ENCODE data around the gene NTRK2. TPM values are rescaled to one million over a fixed set of nuclear protein-coding genes. Genes with fewer than 3 reads are reported as not detected.

NTRK2 gene
- total RNA-seq, 1 experiment from 2014 or later, result not detected

GRCh38 chr9:85040821-85041465, 371.4 kb downstream of the NTRK2 start (continued):
- TF ChIP-seq, protein P1, sequence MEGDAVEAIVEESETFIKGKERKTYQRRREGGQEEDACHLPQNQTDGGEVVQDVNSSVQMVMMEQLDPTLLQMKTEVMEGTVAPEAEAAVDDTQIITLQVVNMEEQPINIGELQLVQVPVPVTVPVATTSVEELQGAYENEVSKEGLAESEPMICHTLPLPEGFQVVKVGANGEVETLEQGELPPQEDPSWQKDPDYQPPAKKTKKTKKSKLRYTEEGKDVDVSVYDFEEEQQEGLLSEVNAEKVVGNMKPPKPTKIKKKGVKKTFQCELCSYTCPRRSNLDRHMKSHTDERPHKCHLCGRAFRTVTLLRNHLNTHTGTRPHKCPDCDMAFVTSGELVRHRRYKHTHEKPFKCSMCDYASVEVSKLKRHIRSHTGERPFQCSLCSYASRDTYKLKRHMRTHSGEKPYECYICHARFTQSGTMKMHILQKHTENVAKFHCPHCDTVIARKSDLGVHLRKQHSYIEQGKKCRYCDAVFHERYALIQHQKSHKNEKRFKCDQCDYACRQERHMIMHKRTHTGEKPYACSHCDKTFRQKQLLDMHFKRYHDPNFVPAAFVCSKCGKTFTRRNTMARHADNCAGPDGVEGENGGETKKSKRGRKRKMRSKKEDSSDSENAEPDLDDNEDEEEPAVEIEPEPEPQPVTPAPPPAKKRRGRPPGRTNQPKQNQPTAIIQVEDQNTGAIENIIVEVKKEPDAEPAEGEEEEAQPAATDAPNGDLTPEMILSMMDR (IDR thresholded peaks at IDR 0.05 in 2 of 3, conservative IDR thresholded peaks at IDR 0.05 in 1 of 3; ENCODE audit: borderline replicate concordance in 1 of 3, insufficient read depth in 1 of 3, low read depth in 2 of 3, low read length in 2 of 3), result no peak
- TF ChIP-seq MAX (IDR thresholded peaks at IDR 0.05) (no peak), ELF1 (IDR thresholded peaks at IDR 0.05; ENCODE audit: borderline replicate concordance, low read depth) (no peak), ZFX (IDR thresholded peaks at IDR 0.05) (no peak)

DNA sequence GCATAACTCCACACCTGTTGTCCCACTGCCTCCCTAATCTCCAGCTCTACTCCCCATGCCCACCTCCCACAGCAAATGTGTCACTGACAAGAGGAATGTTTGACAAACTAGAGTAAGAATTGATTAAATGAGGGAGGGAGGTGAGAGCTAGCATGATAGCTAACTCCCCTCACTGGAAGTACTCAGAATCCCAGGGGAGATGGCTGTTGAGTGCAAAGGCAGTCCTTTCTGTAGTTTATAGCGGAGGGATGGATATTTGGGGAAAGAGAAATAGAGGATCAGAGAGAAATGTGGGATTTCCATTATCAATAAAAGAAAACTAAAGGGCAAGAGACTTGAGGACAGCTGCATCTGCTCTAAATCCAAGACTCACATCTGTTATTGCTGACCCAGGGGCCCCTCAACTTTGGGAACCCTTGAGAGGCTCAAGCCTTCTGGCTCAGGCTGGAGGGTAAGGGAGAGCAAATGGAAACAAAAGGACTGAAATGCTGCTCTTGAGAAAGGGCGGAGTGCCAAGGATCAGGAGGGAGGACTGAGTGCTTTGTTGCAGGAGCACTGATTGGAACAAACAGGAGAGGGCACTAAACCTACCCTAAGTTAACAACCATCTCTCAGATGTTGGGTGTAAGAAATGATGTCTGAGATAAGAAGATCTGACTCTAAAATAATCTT, 372.1 kb downstream of the NTRK2 start:
- CTCF ChIA-PET, result no interaction called here

More for the DNA sequence above, 372.1 kb downstream of the NTRK2 start:
- TF ChIP-seq EZH2 (IDR thresholded peaks at IDR 0.05), result no peak
- TF ChIP-seq FOSL1 (IDR thresholded peaks at IDR 0.05; ENCODE audit: low read depth), result no peak
- TF ChIP-seq SRF (IDR thresholded peaks at IDR 0.05; ENCODE audit: low read depth), result no peak
- no peak for TF ChIP-seq CEBPB (IDR thresholded peaks at IDR 0.05; ENCODE audit: low read depth)
- TF ChIP-seq ZFX (IDR thresholded peaks at IDR 0.05), result no peak
- no peak for TF ChIP-seq ZNF274 (IDR thresholded peaks at IDR 0.05; ENCODE audit: low read depth, low read length)
- TF ChIP-seq, protein P1 (IDR thresholded peaks at IDR 0.05 in 2 of 3, conservative IDR thresholded peaks at IDR 0.05 in 1 of 3; ENCODE audit: borderline replicate concordance in 1 of 3, insufficient read depth in 1 of 3, low read depth in 2 of 3, low read length in 2 of 3), result no peak
- TF ChIP-seq YY1 (IDR thresholded peaks at IDR 0.05; ENCODE audit: extremely low read depth, insufficient replicate concordance, low read depth, low read length), result no peak
- no peak for TF ChIP-seq ELF1 (IDR thresholded peaks at IDR 0.05; ENCODE audit: borderline replicate concordance, low read depth)
- TF ChIP-seq MAX (IDR thresholded peaks at IDR 0.05), result no peak
- TF ChIP-seq POLR2A (IDR thresholded peaks at IDR 0.05; ENCODE audit: borderline replicate concordance, extremely low read depth, insufficient read depth, insufficient read length), result no peak
- TF ChIP-seq EGR1 (IDR thresholded peaks at IDR 0.05; ENCODE audit: low read depth), result no peak
- TF ChIP-seq CBX3 (IDR thresholded peaks at IDR 0.05; ENCODE audit: low read depth), result no peak
- no peak for TF ChIP-seq SP1 (IDR thresholded peaks at IDR 0.05; ENCODE audit: low read depth)
- TF ChIP-seq SIN3A (IDR thresholded peaks at IDR 0.05; ENCODE audit: low read depth), result no peak
- TF ChIP-seq JUND (IDR thresholded peaks at IDR 0.05), result no peak
- no peak for TF ChIP-seq POLR2AphosphoS5 (IDR thresholded peaks at IDR 0.05; ENCODE audit: low read depth, low read length)
- no peak for TF ChIP-seq EZH2phosphoT487 (IDR thresholded peaks at IDR 0.05; ENCODE audit: borderline replicate concordance)
- TF ChIP-seq TCF7L2 (IDR thresholded peaks at IDR 0.05; ENCODE audit: borderline replicate concordance, extremely low read depth, insufficient read depth, insufficient read length), result no peak
- RAD21 ChIA-PET (ENCODE audit: low non-redundant PET in 1 of 2, low total read pairs in 2 of 2, uncharacterized antibody in 2 of 2, unreplicated experiment in 2 of 2), result no interaction called here
- no peak overlapping the region for H3K4me3 ChIP-seq (replicated peaks in 1 of 2; ENCODE audit: low read depth in 1 of 2, low read length in 2 of 2)
- ATAC-seq (no peak), DNase-seq (ENCODE audit: low read depth, low spot score) (no peak)
- H3K79me2 ChIP-seq (ENCODE audit: insufficient read depth, low read length), result no peaks in the 10 kb centered on the region
- H3K36me3 ChIP-seq (ENCODE audit: control insufficient read depth in 1 of 2, insufficient read depth in 2 of 2, low read length in 2 of 2), result no peaks in the 10 kb centered on the region
- H3K9me2 ChIP-seq (ENCODE audit: insufficient read depth), result no peaks in the 10 kb centered on the region
- H3K4me2 ChIP-seq (ENCODE audit: low read length), result no peak overlapping the region
- peaks cover 39% of the 10 kb centered on the region for H3K27me3 ChIP-seq (ENCODE audit: insufficient read depth, low read length)
- POLR2A ChIA-PET, result no interaction called here
- no peaks in the 10 kb centered on the region for H3K9me3 ChIP-seq (ENCODE audit: control insufficient read depth in 1 of 2, insufficient read depth in 1 of 2, low read depth in 1 of 2, low read length in 2 of 2)
- peaks cover 0 to 3% of the 10 kb centered on the region in 2 experiments; a peak in 1 of 4 replicates for H3K4me1 ChIP-seq (ENCODE audit: control insufficient read depth in 1 of 2, insufficient read depth in 2 of 2, low read length in 2 of 2)
- intact Hi-C loops (cut with micrococcal nuclease), result no loop called here
- H3K9ac ChIP-seq (ENCODE audit: low read length), result no peak overlapping the region
- BruUV-seq (replicated peaks), result no TSS peak
- H3K27ac ChIP-seq (ENCODE audit: low read depth, low read length), result no peak overlapping the region
- no peak overlapping the region for H2AFZ ChIP-seq (ENCODE audit: low read depth, low read length, poor library complexity, severe bottlenecking)
- no peaks in the 10 kb centered on the region for H4K20me1 ChIP-seq (ENCODE audit: insufficient read depth)

Data from HCT116 (cell line).